ENCODE data around the gene IER5L. TPM values are rescaled to one million over a fixed set of nuclear protein-coding genes. Genes with fewer than 3 reads are reported as not detected.
A peak's percentile ranks its signal among the peaks of the same experiment; 100 is the strongest.

IER5L gene
- total and polyA plus RNA-seq, 4 experiments from 2014 or later, result 0.07 to 3.6 (median 1.6) TPM

GRCh38 chr9:129222819-129223218 lies 44.8 kb upstream of the IER5L start:
- Histone ChIP-seq H3K4me3 (ENCODE audit: low read length in 2 of 2) (no peak overlapping the region), H3K4me1 (ENCODE audit: insufficient read depth, low read length) (peaks cover 28% of the 10 kb centered on the region), H3K9me3 (ENCODE audit: control insufficient read depth in 1 of 2, low read length in 2 of 2) (no peaks in the 10 kb centered on the region), H3K36me3 (ENCODE audit: insufficient read depth, low read length) (no peaks in the 10 kb centered on the region), H3K27ac (ENCODE audit: low read depth, low read length) (no peak overlapping the region), H3K27me3 (ENCODE audit: insufficient read depth, low read length) (no peaks in the 10 kb centered on the region)
- H3K27me3 Mint-ChIP-seq, result no peaks in the 10 kb centered on the region
- no peak for DNase-seq
- POLR2A ChIA-PET (ENCODE audit: partially characterized antibody), result interaction anchor here (0.8 kb wide), 1 partner anchor 14 kb away, joined by 3 read pairs; no protein-coding TSS in a partner anchor
- CTCF ChIA-PET (ENCODE audit: partially characterized antibody), result interaction anchor here (2.5 kb wide), 1 partner anchor 49 kb away, joined by 13 read pairs; no protein-coding TSS in a partner anchor
- H3K36me3 Mint-ChIP-seq, result no peaks in the 10 kb centered on the region
- H3K9me3 Mint-ChIP-seq, result no peaks in the 10 kb centered on the region
- H3K4me1 Mint-ChIP-seq, result peaks cover 16 to 44% (median 31%) of the 10 kb centered on the region in 4 donors
- no peak overlapping the region for H3K4me3 Mint-ChIP-seq
- H3K27ac Mint-ChIP-seq, result peak overlapping the region in 2 of 7 donors; percentile 42 to 73
- intact Hi-C loops (cut with micrococcal nuclease), result no loop called here

GRCh38 chr9:129221979-129222635 lies 44.0 kb upstream of the IER5L start:
- Histone ChIP-seq H3K36me3 (ENCODE audit: insufficient read depth, low read length) (no peaks in the 10 kb centered on the region), H3K4me1 (ENCODE audit: insufficient read depth, low read length) (peaks cover 28% of the 10 kb centered on the region), H3K4me3 (ENCODE audit: low read length in 2 of 2) (no peak overlapping the region), H3K27me3 (ENCODE audit: insufficient read depth, low read length) (no peaks in the 10 kb centered on the region), H3K9me3 (ENCODE audit: control insufficient read depth in 1 of 2, low read length in 2 of 2) (no peaks in the 10 kb centered on the region), H3K27ac (ENCODE audit: low read depth, low read length) (no peak overlapping the region)
- no peaks in the 10 kb centered on the region for H3K27me3 Mint-ChIP-seq
- H3K4me1 Mint-ChIP-seq, result peaks cover 16 to 43% (median 31%) of the 10 kb centered on the region in 4 donors
- no peaks in the 10 kb centered on the region for H3K9me3 Mint-ChIP-seq
- no peak overlapping the region for H3K4me3 Mint-ChIP-seq
- ChIA-PET CTCF (ENCODE audit: partially characterized antibody) (interaction anchor here (0.7 to 2.5 kb wide), 11 partner anchors 11 to 205 kb away, joined by 3 to 18 read pairs (median 3); no protein-coding TSS in a partner anchor), POLR2A (ENCODE audit: partially characterized antibody) (interaction anchor here (0.8 to 1.7 kb wide), 3 partner anchors 14 to 44 kb away, joined by 3 to 9 read pairs (median 3); partner anchors contain the start of gene IER5L)
- H3K27ac Mint-ChIP-seq, result peak overlapping the region in 1 of 7 donors; percentile 23
- intact Hi-C loops (cut with micrococcal nuclease), result no loop called here
- H3K36me3 Mint-ChIP-seq, result no peaks in the 10 kb centered on the region
- no peak for DNase-seq

DNA sequence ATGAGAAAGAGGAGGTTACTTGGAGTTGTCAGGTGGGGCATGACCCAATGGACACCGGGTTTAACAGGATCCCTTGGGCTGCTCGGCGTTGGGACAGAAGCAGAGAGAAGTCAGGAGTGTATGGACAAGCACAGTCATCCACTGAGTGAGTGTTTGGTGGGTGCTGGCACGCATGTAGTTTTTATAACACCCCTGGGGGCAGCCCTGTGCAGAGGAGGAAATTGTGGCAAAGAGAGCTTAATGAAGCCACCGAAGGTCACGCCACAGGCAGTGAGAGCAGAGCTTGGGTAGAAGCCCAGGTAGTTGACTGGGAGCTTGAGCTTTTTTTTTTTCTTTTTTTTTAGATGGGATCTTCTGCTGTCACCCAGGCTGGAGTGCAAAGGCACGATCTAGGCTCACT lies 43.2 kb upstream of the IER5L start:
- peak in 2 of 5 donors; percentile 26 to 28 for DNase-seq
- intact Hi-C loops (cut with micrococcal nuclease), result no loop called here
- Histone ChIP-seq H3K9me3 (ENCODE audit: control insufficient read depth in 1 of 2, low read length in 2 of 2) (no peaks in the 10 kb centered on the region), H3K4me1 (ENCODE audit: insufficient read depth, low read length) (peaks cover 27% of the 10 kb centered on the region), H3K27me3 (ENCODE audit: insufficient read depth, low read length) (no peaks in the 10 kb centered on the region), H3K27ac (ENCODE audit: low read depth, low read length) (no peak overlapping the region), H3K36me3 (ENCODE audit: insufficient read depth, low read length) (no peaks in the 10 kb centered on the region), H3K4me3 (ENCODE audit: low read length in 2 of 2) (no peak overlapping the region)
- Mint-ChIP-seq H3K27me3 (no peaks in the 10 kb centered on the region), H3K36me3 (no peaks in the 10 kb centered on the region), H3K4me1 (peaks cover 15 to 41% (median 29%) of the 10 kb centered on the region in 4 donors), H3K27ac (peak overlapping the region in 6 of 7 donors; percentile 15 to 89 (median 46)), H3K4me3 (peak overlapping the region in 4 of 8 donors; percentile 2 to 57 (median 30)), H3K9me3 (no peaks in the 10 kb centered on the region)
- POLR2A ChIA-PET (ENCODE audit: partially characterized antibody), result interaction anchor here (0.6 to 2.8 kb wide), 6 partner anchors 15 to 162 kb away, joined by 3 to 36 read pairs (median 4); partner anchors contain the start of gene IER5L
- CTCF ChIA-PET (ENCODE audit: partially characterized antibody), result interaction anchor here (0.7 to 2.5 kb wide), 15 partner anchors 10 to 206 kb away, joined by 3 to 18 read pairs (median 3); partner anchors contain the start of gene IER5L

GRCh38 chr9:129220771-129221170 lies 42.7 kb upstream of the IER5L start:
- H3K27me3 Mint-ChIP-seq, result no peaks in the 10 kb centered on the region
- intact Hi-C loops (cut with micrococcal nuclease), result no loop called here
- POLR2A ChIA-PET (ENCODE audit: partially characterized antibody), result interaction anchor here (0.6 to 2.8 kb wide), 6 partner anchors 16 to 163 kb away, joined by 3 to 36 read pairs (median 4); partner anchors contain the start of gene IER5L

DNA sequence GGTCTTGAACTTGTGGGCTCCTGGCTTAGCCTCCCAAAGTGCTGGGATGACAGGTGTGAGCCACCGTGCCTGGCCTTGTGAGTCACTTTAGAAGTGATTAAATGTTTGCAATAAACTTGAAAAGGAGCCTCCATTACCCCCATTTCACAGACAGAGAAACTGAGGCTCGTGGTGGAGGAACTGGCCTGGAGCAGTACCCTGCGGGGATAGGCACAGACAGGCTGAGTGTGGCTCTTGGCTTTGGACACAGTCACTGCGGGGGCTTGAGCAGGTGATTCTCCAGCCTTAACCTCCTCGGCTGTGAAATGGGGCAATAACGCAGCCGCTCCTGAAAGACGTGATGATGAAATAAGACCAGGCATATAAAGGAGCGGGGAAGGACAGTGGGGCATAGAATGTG lies 40.9 kb upstream of the IER5L start:
- no peaks in the 10 kb centered on the region for H3K36me3 ChIP-seq (ENCODE audit: insufficient read depth, low read length)
- no peak overlapping the region for H3K4me3 ChIP-seq (ENCODE audit: low read length in 2 of 2)
- no peak overlapping the region for H3K4me3 Mint-ChIP-seq
- H3K36me3 Mint-ChIP-seq, result no peaks in the 10 kb centered on the region
- peaks cover 9 to 26% (median 15%) of the 10 kb centered on the region in 4 donors for H3K4me1 Mint-ChIP-seq
- CTCF ChIA-PET (ENCODE audit: partially characterized antibody), result no interaction called here
- POLR2A ChIA-PET (ENCODE audit: partially characterized antibody), result interaction anchor here (2.8 kb wide), 1 partner anchor 18 kb away, joined by 36 read pairs; no protein-coding TSS in a partner anchor
- H3K27ac ChIP-seq (ENCODE audit: low read depth, low read length), result no peak overlapping the region
- no peaks in the 10 kb centered on the region for H3K9me3 ChIP-seq (ENCODE audit: control insufficient read depth in 1 of 2, low read length in 2 of 2)
- no peaks in the 10 kb centered on the region for H3K9me3 Mint-ChIP-seq
- no peaks in the 10 kb centered on the region for H3K27me3 ChIP-seq (ENCODE audit: insufficient read depth, low read length)
- no peaks in the 10 kb centered on the region for H3K27me3 Mint-ChIP-seq
- DNase-seq, result no peak
- peaks cover 14% of the 10 kb centered on the region for H3K4me1 ChIP-seq (ENCODE audit: insufficient read depth, low read length)
- intact Hi-C loops (cut with micrococcal nuclease), result no loop called here
- H3K27ac Mint-ChIP-seq, result no peak overlapping the region

More at GRCh38 chr9:129220771-129221170, 42.7 kb upstream of the IER5L start:
- H3K36me3 ChIP-seq (ENCODE audit: insufficient read depth, low read length), result no peaks in the 10 kb centered on the region
- Mint-ChIP-seq H3K4me3 (peak overlapping the region in 5 of 8 donors; percentile 2 to 57 (median 29)), H3K9me3 (no peaks in the 10 kb centered on the region), H3K27ac (peak overlapping the region in 6 of 7 donors; percentile 15 to 89 (median 46)), H3K4me1 (peaks cover 12 to 36% (median 25%) of the 10 kb centered on the region in 4 donors), H3K36me3 (no peaks in the 10 kb centered on the region)
- peaks cover 22% of the 10 kb centered on the region for H3K4me1 ChIP-seq (ENCODE audit: insufficient read depth, low read length)
- DNase-seq, result no peak
- no peaks in the 10 kb centered on the region for H3K9me3 ChIP-seq (ENCODE audit: control insufficient read depth in 1 of 2, low read length in 2 of 2)
- no peak overlapping the region for H3K4me3 ChIP-seq (ENCODE audit: low read length in 2 of 2)
- no peak overlapping the region for H3K27ac ChIP-seq (ENCODE audit: low read depth, low read length)
- H3K27me3 ChIP-seq (ENCODE audit: insufficient read depth, low read length), result no peaks in the 10 kb centered on the region
- CTCF ChIA-PET (ENCODE audit: partially characterized antibody), result interaction anchor here (0.9 to 2.5 kb wide), 13 partner anchors 10 to 206 kb away, joined by 3 to 18 read pairs (median 3); partner anchors contain the start of gene IER5L

- H3K4me1 Mint-ChIP-seq, result peaks cover 9 to 26% (median 15%) of the 10 kb centered on the region in 4 donors
- H3K36me3 ChIP-seq (ENCODE audit: insufficient read depth, low read length), result no peaks in the 10 kb centered on the region
- no peaks in the 10 kb centered on the region for H3K27me3 Mint-ChIP-seq
- H3K27ac ChIP-seq (ENCODE audit: low read depth, low read length), result no peak overlapping the region
- H3K36me3 Mint-ChIP-seq, result no peaks in the 10 kb centered on the region
- no peak overlapping the region for H3K4me3 Mint-ChIP-seq
- no peak for DNase-seq
- CTCF ChIA-PET (ENCODE audit: partially characterized antibody), result no interaction called here
- no peaks in the 10 kb centered on the region for H3K27me3 ChIP-seq (ENCODE audit: insufficient read depth, low read length)
- no peak overlapping the region for H3K27ac Mint-ChIP-seq
- H3K4me1 ChIP-seq (ENCODE audit: insufficient read depth, low read length), result peaks cover 14% of the 10 kb centered on the region
- H3K9me3 Mint-ChIP-seq, result no peaks in the 10 kb centered on the region
- no peaks in the 10 kb centered on the region for H3K9me3 ChIP-seq (ENCODE audit: control insufficient read depth in 1 of 2, low read length in 2 of 2)
- POLR2A ChIA-PET (ENCODE audit: partially characterized antibody), result no interaction called here
- no peak overlapping the region for H3K4me3 ChIP-seq (ENCODE audit: low read length in 2 of 2)
- intact Hi-C loops (cut with micrococcal nuclease), result no loop called here
Observed at GRCh38 chr9:129218272-129218625, 40.2 kb upstream of the IER5L start.

DNA sequence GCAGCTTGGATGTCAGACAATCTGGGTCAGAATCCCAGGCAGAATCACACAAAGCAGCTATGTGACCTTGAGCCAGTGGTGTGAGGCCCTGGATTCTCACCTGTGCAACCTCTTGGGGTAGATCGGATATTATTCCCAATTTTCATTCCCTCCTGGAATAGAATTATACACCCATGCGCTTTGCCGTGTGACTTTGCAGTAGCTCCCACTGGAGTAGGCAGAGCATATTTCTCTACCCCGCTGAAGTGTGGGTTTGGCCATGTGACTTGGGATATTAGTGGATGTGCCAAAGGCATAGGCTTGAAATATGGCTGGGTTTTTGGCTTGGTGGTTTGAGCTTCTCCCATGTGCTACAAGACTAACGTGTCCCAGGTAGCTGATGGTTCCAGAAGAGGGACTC lies 35.5 kb upstream of the IER5L start:
- no peaks in the 10 kb centered on the region for H3K9me3 Mint-ChIP-seq
- DNase-seq, result no peak
- Histone ChIP-seq H3K9me3 (ENCODE audit: control insufficient read depth in 1 of 2, low read length in 2 of 2) (no peaks in the 10 kb centered on the region), H3K4me1 (ENCODE audit: insufficient read depth, low read length) (peaks cover 6% of the 10 kb centered on the region), H3K4me3 (ENCODE audit: low read length in 2 of 2) (no peak overlapping the region), H3K36me3 (ENCODE audit: insufficient read depth, low read length) (no peaks in the 10 kb centered on the region), H3K27ac (ENCODE audit: low read depth, low read length) (no peak overlapping the region), H3K27me3 (ENCODE audit: insufficient read depth, low read length) (no peaks in the 10 kb centered on the region)
- ChIA-PET CTCF (ENCODE audit: partially characterized antibody) (interaction anchor here (0.7 to 1.2 kb wide), 2 partner anchors 24 to 33 kb away, joined by 3 read pairs; no protein-coding TSS in a partner anchor), POLR2A (ENCODE audit: partially characterized antibody) (interaction anchor here (1.0 kb wide), 1 partner anchor 277 kb away, joined by 3 read pairs; no protein-coding TSS in a partner anchor)
- no peaks in the 10 kb centered on the region for H3K27me3 Mint-ChIP-seq
- H3K27ac Mint-ChIP-seq, result peak overlapping the region in 1 of 7 donors; percentile 10
- H3K4me1 Mint-ChIP-seq, result peaks cover 3 to 10% (median 5%) of the 10 kb centered on the region in 4 donors
- H3K36me3 Mint-ChIP-seq, result no peaks in the 10 kb centered on the region
- H3K4me3 Mint-ChIP-seq, result no peak overlapping the region
- intact Hi-C loops (cut with micrococcal nuclease), result no loop called here

Data from CD4-positive, alpha-beta memory T cell (primary cell).